ENCODE data around the gene SPACA5B. TPM values are rescaled to one million over a fixed set of nuclear protein-coding genes. Genes with fewer than 3 reads are reported as not detected.
"Not testable (repeated sequence)": the region's sequence is repeated elsewhere in the genome, so short reads cannot be mapped to it uniquely, and the experiment has no call there.

Gene SPACA5B
- not detected for polyA plus RNA-seq

DNA sequence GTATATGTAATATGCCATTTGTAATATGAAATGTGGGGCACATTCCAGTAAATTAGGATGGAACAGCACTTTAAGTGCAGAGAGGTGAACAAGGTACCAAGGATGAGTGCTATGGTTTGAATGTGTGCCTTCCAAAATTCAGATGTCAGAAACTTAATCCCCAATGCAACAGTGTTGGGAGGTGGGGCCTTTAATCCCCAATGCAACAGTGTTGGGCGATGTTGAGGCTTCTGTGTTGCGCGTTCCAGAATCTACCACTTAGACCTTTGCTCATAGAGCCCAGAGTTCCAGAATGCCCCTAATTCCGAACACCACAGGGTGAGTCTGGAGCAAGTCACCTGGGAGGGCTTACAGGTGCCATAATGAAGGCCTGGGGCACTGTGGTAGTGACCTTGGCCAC lies at the start of gene SPACA5B:
Gene SPACA5B (plus strand): TSS at position 301 of the 400 bp plus-strand sequence. CDS start 62 bp downstream, at position 363.
- no CpG with 5 or more reads among the region's 4 CpGs for WGBS, 2 donors
- H3K9me3 ChIP-seq (ENCODE audit: control insufficient read depth in 2 of 2, insufficient read depth in 1 of 2, low read depth in 1 of 2, low read length in 1 of 2): not testable (repeated sequence)

DNA sequence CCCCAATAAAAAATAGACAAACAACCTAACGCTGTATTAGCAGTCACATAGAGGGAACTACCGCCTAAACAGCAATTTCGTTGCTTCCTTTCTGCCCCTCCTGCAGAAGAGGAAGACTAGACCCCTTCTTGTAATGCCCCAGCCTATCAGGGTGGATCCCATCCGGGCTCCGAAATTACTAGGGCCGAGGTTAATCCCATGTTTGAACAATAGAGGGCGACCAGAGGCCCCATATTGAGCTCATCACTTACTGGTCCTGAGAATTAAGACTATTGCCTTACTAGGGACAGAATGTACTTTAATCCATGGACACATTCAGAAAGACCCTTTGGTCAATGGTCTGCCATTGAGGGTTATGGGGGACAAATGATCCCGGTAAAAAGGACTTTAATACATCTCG lies 47.2 kb upstream of the SPACA5B start:
- Histone ChIP-seq H3K27ac (ENCODE audit: low read depth in 2 of 2, low read length in 1 of 2) (no peak overlapping the region), H3K4me1 (ENCODE audit: control insufficient read depth in 2 of 2, insufficient read depth in 2 of 2, low read length in 1 of 2) (no peaks in the 10 kb centered on the region), H3K4me3 (ENCODE audit: low read depth in 1 of 2, low read length in 2 of 2) (no peak overlapping the region), H3K36me3 (ENCODE audit: control insufficient read depth in 2 of 2, insufficient read depth in 2 of 2, low read length in 1 of 2) (no peaks in the 10 kb centered on the region), H3K9me3 (ENCODE audit: control insufficient read depth in 2 of 2, insufficient read depth in 1 of 2, low read depth in 1 of 2, low read length in 1 of 2) (no peaks in the 10 kb centered on the region), H3K27me3 (ENCODE audit: control insufficient read depth in 1 of 2, insufficient read depth in 2 of 2, low read length in 2 of 2) (no peaks in the 10 kb centered on the region)
- 7 to 12% methylated on average over 9 of the region's 9 CpGs for WGBS, 2 donors

More for the DNA sequence above, at the start of gene SPACA5B:
- H3K27ac ChIP-seq (ENCODE audit: low read depth in 2 of 2, low read length in 1 of 2); H3K36me3 ChIP-seq (ENCODE audit: control insufficient read depth in 2 of 2, insufficient read depth in 2 of 2, low read length in 1 of 2); H3K4me1 ChIP-seq (ENCODE audit: control insufficient read depth in 2 of 2, insufficient read depth in 2 of 2, low read length in 1 of 2); H3K27me3 ChIP-seq (ENCODE audit: control insufficient read depth in 1 of 2, insufficient read depth in 2 of 2, low read length in 2 of 2); H3K4me3 ChIP-seq (ENCODE audit: low read depth in 1 of 2, low read length in 2 of 2): not testable (repeated sequence)

DNA sequence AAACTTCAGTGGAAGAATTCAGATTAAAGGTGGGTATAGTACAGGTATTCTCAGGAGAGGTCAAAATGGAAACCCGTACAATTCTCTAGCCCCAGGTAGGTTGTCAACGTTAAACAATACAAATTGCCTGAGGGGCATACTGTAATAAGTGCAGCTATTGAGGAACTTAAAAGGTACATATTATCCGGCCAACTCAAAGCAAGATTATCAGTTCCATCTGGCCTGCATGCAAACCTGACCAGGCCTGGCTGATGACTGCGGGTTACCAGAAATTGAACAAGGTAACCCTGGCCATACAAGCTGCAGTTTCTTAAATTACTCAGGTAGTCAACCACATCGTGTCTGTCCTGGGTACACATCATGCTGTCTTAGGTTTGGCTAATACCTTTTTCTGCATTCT lies 46.7 kb upstream of the SPACA5B start:
- no peak overlapping the region for H3K27ac ChIP-seq (ENCODE audit: low read depth in 2 of 2, low read length in 1 of 2)
- H3K9me3 ChIP-seq (ENCODE audit: control insufficient read depth in 2 of 2, insufficient read depth in 1 of 2, low read depth in 1 of 2, low read length in 1 of 2): no peaks in the 10 kb centered on the region
- 47 to 70% methylated on average over 5 of the region's 5 CpGs for WGBS, 2 donors
- no peak overlapping the region for H3K4me3 ChIP-seq (ENCODE audit: low read depth in 1 of 2, low read length in 2 of 2)
- no peaks in the 10 kb centered on the region for H3K36me3 ChIP-seq (ENCODE audit: control insufficient read depth in 2 of 2, insufficient read depth in 2 of 2, low read length in 1 of 2)
- H3K4me1 ChIP-seq (ENCODE audit: control insufficient read depth in 2 of 2, insufficient read depth in 2 of 2, low read length in 1 of 2): no peaks in the 10 kb centered on the region
- no peaks in the 10 kb centered on the region for H3K27me3 ChIP-seq (ENCODE audit: control insufficient read depth in 1 of 2, insufficient read depth in 2 of 2, low read length in 2 of 2)

DNA sequence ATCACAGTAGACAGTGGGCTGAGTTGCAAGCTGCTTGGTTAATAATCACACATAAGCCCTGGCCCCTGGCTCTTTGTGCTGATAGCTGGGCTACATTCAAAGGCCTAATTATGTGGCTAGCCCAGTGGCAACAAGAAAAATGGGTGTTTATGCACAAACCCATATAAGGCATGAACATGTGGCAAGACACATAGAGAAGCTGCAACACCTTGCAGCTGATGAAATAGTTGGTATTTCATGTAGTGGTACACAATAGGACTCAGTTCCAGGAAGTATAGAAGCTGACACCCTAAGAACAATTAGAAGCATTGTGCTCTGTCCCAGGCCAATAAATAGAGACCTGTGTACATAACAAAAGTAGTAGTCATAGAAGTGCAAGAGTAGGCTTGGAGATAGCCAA lies 44.3 kb upstream of the SPACA5B start:
- H3K4me1 ChIP-seq (ENCODE audit: control insufficient read depth in 2 of 2, insufficient read depth in 2 of 2, low read length in 1 of 2): no peaks in the 10 kb centered on the region
- H3K9me3 ChIP-seq (ENCODE audit: control insufficient read depth in 2 of 2, insufficient read depth in 1 of 2, low read depth in 1 of 2, low read length in 1 of 2): no peaks in the 10 kb centered on the region
- H3K36me3 ChIP-seq (ENCODE audit: control insufficient read depth in 2 of 2, insufficient read depth in 2 of 2, low read length in 1 of 2): no peaks in the 10 kb centered on the region
- no peaks in the 10 kb centered on the region for H3K27me3 ChIP-seq (ENCODE audit: control insufficient read depth in 1 of 2, insufficient read depth in 2 of 2, low read length in 2 of 2)
- H3K27ac ChIP-seq (ENCODE audit: low read depth in 2 of 2, low read length in 1 of 2): no peak overlapping the region
- no peak overlapping the region for H3K4me3 ChIP-seq (ENCODE audit: low read depth in 1 of 2, low read length in 2 of 2)

DNA sequence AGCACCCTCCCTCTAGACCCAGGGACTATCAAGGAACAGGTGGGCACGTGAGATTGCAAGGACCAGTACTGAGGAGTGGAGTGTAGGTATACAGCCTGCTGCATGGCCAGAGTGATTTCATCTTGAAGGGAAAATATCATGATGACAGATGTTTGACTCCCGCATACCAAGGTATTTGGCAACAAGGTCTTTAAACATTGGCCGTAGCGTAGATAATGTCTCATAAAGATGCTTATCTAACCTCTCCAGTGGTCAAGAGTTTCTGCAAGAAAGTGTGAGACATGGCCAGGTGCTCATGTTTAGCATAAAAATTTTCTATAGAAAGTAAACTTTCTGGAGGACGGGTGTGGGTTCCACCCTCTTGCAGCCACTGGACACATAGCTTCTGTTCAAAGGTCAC lies 40.3 kb upstream of the SPACA5B start:
- Histone ChIP-seq H3K36me3 (ENCODE audit: control insufficient read depth in 2 of 2, insufficient read depth in 2 of 2, low read length in 1 of 2) (no peaks in the 10 kb centered on the region), H3K9me3 (ENCODE audit: control insufficient read depth in 2 of 2, insufficient read depth in 1 of 2, low read depth in 1 of 2, low read length in 1 of 2) (no peaks in the 10 kb centered on the region), H3K4me3 (ENCODE audit: low read depth in 1 of 2, low read length in 2 of 2) (no peak overlapping the region), H3K27ac (ENCODE audit: low read depth in 2 of 2, low read length in 1 of 2) (no peak overlapping the region), H3K4me1 (ENCODE audit: control insufficient read depth in 2 of 2, insufficient read depth in 2 of 2, low read length in 1 of 2) (no peaks in the 10 kb centered on the region), H3K27me3 (ENCODE audit: control insufficient read depth in 1 of 2, insufficient read depth in 2 of 2, low read length in 2 of 2) (no peaks in the 10 kb centered on the region)
- WGBS, 2 donors: 66 to 84% methylated on average over 5 of the region's 5 CpGs

- WGBS, 2 donors: 59 to 79% methylated on average over 2 to 3 of the region's 3 CpGs
- not testable (repeated sequence) for H3K9me3 ChIP-seq (ENCODE audit: control insufficient read depth in 2 of 2, insufficient read depth in 1 of 2, low read depth in 1 of 2, low read length in 1 of 2); H3K27ac ChIP-seq (ENCODE audit: low read depth in 2 of 2, low read length in 1 of 2); H3K27me3 ChIP-seq (ENCODE audit: control insufficient read depth in 1 of 2, insufficient read depth in 2 of 2, low read length in 2 of 2); H3K36me3 ChIP-seq (ENCODE audit: control insufficient read depth in 2 of 2, insufficient read depth in 2 of 2, low read length in 1 of 2); H3K4me1 ChIP-seq (ENCODE audit: control insufficient read depth in 2 of 2, insufficient read depth in 2 of 2, low read length in 1 of 2); H3K4me3 ChIP-seq (ENCODE audit: low read depth in 1 of 2, low read length in 2 of 2)
Observed at GRCh38 chrX:48092558-48092957, 37.9 kb upstream of the SPACA5B start.

GRCh38 chrX:48101443-48101842 lies 29.0 kb upstream of the SPACA5B start:
- no peaks in the 10 kb centered on the region for H3K4me1 ChIP-seq (ENCODE audit: control insufficient read depth in 2 of 2, insufficient read depth in 2 of 2, low read length in 1 of 2)
- WGBS, 2 donors: 82 to 92% methylated on average over 3 of the region's 3 CpGs
- H3K36me3 ChIP-seq (ENCODE audit: control insufficient read depth in 2 of 2, insufficient read depth in 2 of 2, low read length in 1 of 2): no peaks in the 10 kb centered on the region
- H3K4me3 ChIP-seq (ENCODE audit: low read depth in 1 of 2, low read length in 2 of 2): no peak overlapping the region
- no peaks in the 10 kb centered on the region for H3K27me3 ChIP-seq (ENCODE audit: control insufficient read depth in 1 of 2, insufficient read depth in 2 of 2, low read length in 2 of 2)
- H3K9me3 ChIP-seq (ENCODE audit: control insufficient read depth in 2 of 2, insufficient read depth in 1 of 2, low read depth in 1 of 2, low read length in 1 of 2): peaks cover 0 to 3% of the 10 kb centered on the region in 2 donors
- no peak overlapping the region for H3K27ac ChIP-seq (ENCODE audit: low read depth in 2 of 2, low read length in 1 of 2)

GRCh38 chrX:48102874-48103374 lies 27.5 kb upstream of the SPACA5B start:
- Histone ChIP-seq H3K4me3 (ENCODE audit: low read depth in 1 of 2, low read length in 2 of 2) (no peak overlapping the region), H3K9me3 (ENCODE audit: control insufficient read depth in 2 of 2, insufficient read depth in 1 of 2, low read depth in 1 of 2, low read length in 1 of 2) (peaks cover 0 to 3% of the 10 kb centered on the region in 2 donors), H3K4me1 (ENCODE audit: control insufficient read depth in 2 of 2, insufficient read depth in 2 of 2, low read length in 1 of 2) (no peaks in the 10 kb centered on the region), H3K27ac (ENCODE audit: low read depth in 2 of 2, low read length in 1 of 2) (no peak overlapping the region), H3K36me3 (ENCODE audit: control insufficient read depth in 2 of 2, insufficient read depth in 2 of 2, low read length in 1 of 2) (no peaks in the 10 kb centered on the region), H3K27me3 (ENCODE audit: control insufficient read depth in 1 of 2, insufficient read depth in 2 of 2, low read length in 2 of 2) (no peaks in the 10 kb centered on the region)
- WGBS, 2 donors: 81 to 90% methylated on average over 6 of the region's 6 CpGs

DNA sequence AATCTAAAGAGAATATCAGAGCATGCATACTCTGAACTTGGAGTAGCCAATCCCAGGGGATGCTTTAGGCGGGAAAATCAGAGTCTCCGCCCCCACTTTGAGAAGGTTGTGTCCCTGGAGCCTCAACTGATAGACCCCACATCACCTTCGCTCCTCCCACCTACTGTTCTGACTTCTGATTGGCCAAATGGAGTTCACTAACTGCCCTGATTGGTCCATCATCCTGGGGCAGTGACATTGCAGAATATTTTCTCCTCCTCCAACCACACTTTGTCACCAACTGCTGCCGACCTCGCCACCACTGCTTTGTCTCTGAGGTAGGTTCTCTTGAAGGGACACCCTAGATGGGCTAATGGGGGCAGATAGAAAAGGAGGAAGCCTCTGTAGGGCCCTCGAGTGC lies 22.7 kb upstream of the SPACA5B start:
- 67 to 75% methylated on average over 6 of the region's 6 CpGs for WGBS, 2 donors
- Histone ChIP-seq H3K27ac (ENCODE audit: low read depth in 2 of 2, low read length in 1 of 2) (no peak overlapping the region), H3K36me3 (ENCODE audit: control insufficient read depth in 2 of 2, insufficient read depth in 2 of 2, low read length in 1 of 2) (no peaks in the 10 kb centered on the region), H3K9me3 (ENCODE audit: control insufficient read depth in 2 of 2, insufficient read depth in 1 of 2, low read depth in 1 of 2, low read length in 1 of 2) (no peaks in the 10 kb centered on the region), H3K4me1 (ENCODE audit: control insufficient read depth in 2 of 2, insufficient read depth in 2 of 2, low read length in 1 of 2) (no peaks in the 10 kb centered on the region), H3K4me3 (ENCODE audit: low read depth in 1 of 2, low read length in 2 of 2) (no peak overlapping the region), H3K27me3 (ENCODE audit: control insufficient read depth in 1 of 2, insufficient read depth in 2 of 2, low read length in 2 of 2) (no peaks in the 10 kb centered on the region)

GRCh38 chrX:48125286-48125685 lies 5.1 kb upstream of the SPACA5B start:
- H3K9me3 ChIP-seq (ENCODE audit: control insufficient read depth in 2 of 2, insufficient read depth in 1 of 2, low read depth in 1 of 2, low read length in 1 of 2); H3K27me3 ChIP-seq (ENCODE audit: control insufficient read depth in 1 of 2, insufficient read depth in 2 of 2, low read length in 2 of 2); H3K4me3 ChIP-seq (ENCODE audit: low read depth in 1 of 2, low read length in 2 of 2); H3K36me3 ChIP-seq (ENCODE audit: control insufficient read depth in 2 of 2, insufficient read depth in 2 of 2, low read length in 1 of 2); H3K27ac ChIP-seq (ENCODE audit: low read depth in 2 of 2, low read length in 1 of 2); H3K4me1 ChIP-seq (ENCODE audit: control insufficient read depth in 2 of 2, insufficient read depth in 2 of 2, low read length in 1 of 2): not testable (repeated sequence)
- WGBS, 2 donors: 61 to 74% methylated on average over 10 of the region's 10 CpGs
